ENCODE results near the gene FPR1.

DNA sequence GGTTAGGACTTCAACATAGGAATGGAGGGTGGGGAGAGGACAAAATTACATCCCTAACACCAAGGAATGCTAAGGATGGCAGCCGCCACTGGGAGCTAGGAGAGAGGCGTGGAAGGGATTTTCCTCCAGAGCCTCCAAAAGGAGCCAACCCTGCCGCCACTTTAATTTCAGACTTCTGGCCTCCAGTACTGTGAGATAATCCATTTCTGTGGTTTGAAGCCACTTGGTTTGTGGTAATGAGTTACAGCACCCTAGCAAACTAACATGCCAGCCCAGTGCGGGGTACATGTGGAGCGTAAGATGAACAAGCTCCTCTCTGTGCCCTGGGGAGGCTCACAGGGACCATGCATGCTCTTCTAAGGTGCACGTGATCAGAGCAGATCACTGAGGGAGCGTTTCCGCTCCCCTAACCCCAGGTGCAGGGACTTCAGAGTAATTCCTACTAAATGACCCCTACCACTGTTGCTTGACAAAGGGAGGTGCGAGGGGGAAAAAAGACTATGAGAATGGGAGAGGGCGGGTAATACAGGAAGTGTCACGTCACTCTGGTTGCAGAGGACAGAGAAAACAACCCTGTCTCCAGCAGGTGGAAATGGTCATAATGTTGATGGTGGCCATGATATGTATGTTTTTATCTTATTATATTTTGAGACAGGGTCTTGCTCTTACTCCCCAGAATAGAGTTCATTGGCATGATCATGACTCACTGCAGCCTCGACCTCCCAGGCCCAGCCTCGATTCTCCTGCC lies 12.0 kb downstream of the FPR1 start:
- TF ChIP-seq POLR2AphosphoS5 (IDR thresholded peaks at IDR 0.05) (no peak), CTCF (IDR thresholded peaks at IDR 0.05) (no peak), POLR2A (IDR thresholded peaks at IDR 0.05) (no peak)
